MM.1S (cell line): ENCODE data around the gene TMEM178B.

Experiments
- DNase-seq: peaks from one replicate; pipeline ENCODE4 v3.0.0-alpha.2; 2015
- H2AFZ ChIP-seq: fragments of 300-600 bp; sonication (generic); 2 replicates; pipeline ENCODE4 v1.6.0; 2016; ENCODE audit warnings: antibody characterized with exemption, low read length
- H3F3A ChIP-seq: fragments of 300-600 bp; sonication (generic); 2 replicates; pipeline ENCODE4 v1.6.1; 2016; ENCODE audit warnings: mild to moderate bottlenecking, antibody characterized with exemption, low read length, moderate library complexity, mixed read lengths; ENCODE audit not compliant: insufficient read depth
- H3K27ac ChIP-seq: fragments of 300-600 bp; sonication (generic); 2 replicates; pipeline ENCODE4 v1.5.1; 2016; ENCODE audit warnings: mild to moderate bottlenecking, low read length
- H3K27me3 ChIP-seq: fragments of 300-600 bp; sonication (generic); replicated peaks from 2 replicates; pipeline ENCODE4 v1.6.0; 2016; ENCODE audit warnings: low read length; ENCODE audit not compliant: insufficient read depth
- H3K36me3 ChIP-seq: fragments of 300-600 bp; sonication (generic); replicated peaks from 2 replicates; pipeline ENCODE4 v1.6.1; 2016; ENCODE audit warnings: mild to moderate bottlenecking, low read length, mixed read lengths; ENCODE audit not compliant: insufficient read depth
- H3K4me1 ChIP-seq: fragments of 300-600 bp; sonication (generic); 2 replicates; pipeline ENCODE4 v1.6.1; 2016; ENCODE audit warnings: low read length, mixed read lengths
- H3K4me2 ChIP-seq: fragments of 300-600 bp; sonication (generic); 2 replicates; pipeline ENCODE4 v1.6.0; 2016; ENCODE audit warnings: low read depth, low read length
- H3K4me3 ChIP-seq: fragments of 300-600 bp; sonication (generic); 2 replicates; pipeline ENCODE4 v1.5.1; 2016; ENCODE audit warnings: low read length, mixed read lengths
- H3K79me2 ChIP-seq: fragments of 300-600 bp; sonication (generic); 2 replicates; pipeline ENCODE4 v1.6.1; 2016; ENCODE audit warnings: mixed run types, low read length, mixed read lengths
- H3K9ac ChIP-seq: fragments of 300-600 bp; sonication (generic); 2 replicates; pipeline ENCODE4 v1.6.1; 2016; ENCODE audit warnings: low read length, mixed read lengths
- H3K9me2 ChIP-seq: fragments of 300-600 bp; sonication (generic); replicated peaks from 2 replicates; pipeline ENCODE4 v1.6.1; 2016; ENCODE audit warnings: mild to moderate bottlenecking, low read length, mixed read lengths; ENCODE audit not compliant: insufficient read depth
- H3K9me3 ChIP-seq: fragments of 300-600 bp; sonication (generic); replicated peaks from 2 replicates; pipeline ENCODE4 v1.6.1; 2016; ENCODE audit warnings: mild to moderate bottlenecking, low read length, mixed read lengths; ENCODE audit not compliant: insufficient read depth
- H4K20me1 ChIP-seq: fragments of 300-600 bp; sonication (generic); 2 replicates; pipeline ENCODE4 v1.6.1; 2016; ENCODE audit warnings: mild to moderate bottlenecking, low read length, moderate library complexity, mixed read lengths; ENCODE audit not compliant: insufficient read depth
- EZH2 ChIP-seq: fragments of 300-600 bp; sonication (generic); optimal IDR thresholded peaks from 2 replicates; pipeline ENCODE3; 2017; ENCODE audit warnings: low read depth, mild to moderate bottlenecking, antibody characterized with exemption, low read length, mixed read lengths
- EZH2phosphoT487 ChIP-seq: fragments of 300-600 bp; sonication (generic); IDR thresholded peaks from 2 replicates; pipeline ENCODE4 v1.6.1; 2018; ENCODE audit warnings: antibody characterized with exemption, low read length
- TF ChIP-seq, protein P1 (sequence below): fragments of 300-600 bp; sonication (generic); IDR thresholded peaks from 2 replicates; pipeline ENCODE4 v1.5.1; 2016; ENCODE audit warnings: antibody characterized with exemption, low read length, mixed read lengths

TMEM178B gene

DNA sequence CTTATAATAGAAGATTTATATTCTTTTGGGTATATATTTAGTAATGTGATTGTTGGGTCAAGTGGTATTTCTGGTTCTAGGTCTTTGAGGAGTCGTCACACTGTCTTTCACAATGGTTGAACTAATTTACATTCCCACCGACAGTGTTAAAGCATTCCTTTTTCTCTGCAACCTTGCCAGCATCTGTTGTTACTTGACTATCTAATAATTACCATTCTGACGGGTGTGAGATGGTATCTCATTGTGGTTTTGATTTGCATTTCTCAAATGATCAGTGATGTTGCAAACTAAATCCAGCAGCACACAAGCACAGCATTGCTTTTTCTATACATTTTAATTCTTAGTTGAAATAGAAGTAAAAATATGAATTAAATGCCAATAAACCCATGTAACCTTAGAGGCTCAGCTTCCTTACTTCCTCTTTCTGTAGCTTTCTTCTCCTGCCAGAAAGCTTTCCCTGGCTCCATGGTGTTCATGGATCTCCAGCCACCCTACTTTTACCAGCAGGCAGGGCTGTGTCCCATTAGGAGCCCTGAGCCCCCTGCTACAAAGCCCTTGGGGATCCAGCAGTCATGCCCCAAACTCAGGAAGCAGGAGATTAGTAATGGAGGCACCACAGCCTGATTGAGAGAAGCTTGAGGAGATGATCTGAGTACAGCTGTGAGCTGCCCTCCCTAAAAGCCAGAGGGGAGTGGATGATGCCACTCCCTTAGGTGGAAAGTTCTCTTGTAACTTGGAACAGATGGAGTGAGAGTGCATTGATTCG is 158.6 kb downstream of the TMEM178B start:
- Histone ChIP-seq H3K27me3 (no peaks in the 10 kb centered on the region), H3K9me2 (no peaks in the 10 kb centered on the region), H3F3A (no peaks in the 10 kb centered on the region), H3K27ac (no peak overlapping the region), H3K9me3 (no peaks in the 10 kb centered on the region), H3K4me1 (peaks cover 12% of the 10 kb centered on the region; the same call in 1 of the 2 replicates), H3K4me2 (no peak overlapping the region), H3K9ac (no peak overlapping the region), H2AFZ (no peak overlapping the region), H3K4me3 (no peak overlapping the region), H4K20me1 (no peaks in the 10 kb centered on the region), H3K79me2 (no peaks in the 10 kb centered on the region), H3K36me3 (no peaks in the 10 kb centered on the region)
- no peak for DNase-seq
- TF ChIP-seq EZH2phosphoT487 (no peak), EZH2 (no peak)
- TF ChIP-seq, protein P1, sequence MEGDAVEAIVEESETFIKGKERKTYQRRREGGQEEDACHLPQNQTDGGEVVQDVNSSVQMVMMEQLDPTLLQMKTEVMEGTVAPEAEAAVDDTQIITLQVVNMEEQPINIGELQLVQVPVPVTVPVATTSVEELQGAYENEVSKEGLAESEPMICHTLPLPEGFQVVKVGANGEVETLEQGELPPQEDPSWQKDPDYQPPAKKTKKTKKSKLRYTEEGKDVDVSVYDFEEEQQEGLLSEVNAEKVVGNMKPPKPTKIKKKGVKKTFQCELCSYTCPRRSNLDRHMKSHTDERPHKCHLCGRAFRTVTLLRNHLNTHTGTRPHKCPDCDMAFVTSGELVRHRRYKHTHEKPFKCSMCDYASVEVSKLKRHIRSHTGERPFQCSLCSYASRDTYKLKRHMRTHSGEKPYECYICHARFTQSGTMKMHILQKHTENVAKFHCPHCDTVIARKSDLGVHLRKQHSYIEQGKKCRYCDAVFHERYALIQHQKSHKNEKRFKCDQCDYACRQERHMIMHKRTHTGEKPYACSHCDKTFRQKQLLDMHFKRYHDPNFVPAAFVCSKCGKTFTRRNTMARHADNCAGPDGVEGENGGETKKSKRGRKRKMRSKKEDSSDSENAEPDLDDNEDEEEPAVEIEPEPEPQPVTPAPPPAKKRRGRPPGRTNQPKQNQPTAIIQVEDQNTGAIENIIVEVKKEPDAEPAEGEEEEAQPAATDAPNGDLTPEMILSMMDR = no peak

DNA sequence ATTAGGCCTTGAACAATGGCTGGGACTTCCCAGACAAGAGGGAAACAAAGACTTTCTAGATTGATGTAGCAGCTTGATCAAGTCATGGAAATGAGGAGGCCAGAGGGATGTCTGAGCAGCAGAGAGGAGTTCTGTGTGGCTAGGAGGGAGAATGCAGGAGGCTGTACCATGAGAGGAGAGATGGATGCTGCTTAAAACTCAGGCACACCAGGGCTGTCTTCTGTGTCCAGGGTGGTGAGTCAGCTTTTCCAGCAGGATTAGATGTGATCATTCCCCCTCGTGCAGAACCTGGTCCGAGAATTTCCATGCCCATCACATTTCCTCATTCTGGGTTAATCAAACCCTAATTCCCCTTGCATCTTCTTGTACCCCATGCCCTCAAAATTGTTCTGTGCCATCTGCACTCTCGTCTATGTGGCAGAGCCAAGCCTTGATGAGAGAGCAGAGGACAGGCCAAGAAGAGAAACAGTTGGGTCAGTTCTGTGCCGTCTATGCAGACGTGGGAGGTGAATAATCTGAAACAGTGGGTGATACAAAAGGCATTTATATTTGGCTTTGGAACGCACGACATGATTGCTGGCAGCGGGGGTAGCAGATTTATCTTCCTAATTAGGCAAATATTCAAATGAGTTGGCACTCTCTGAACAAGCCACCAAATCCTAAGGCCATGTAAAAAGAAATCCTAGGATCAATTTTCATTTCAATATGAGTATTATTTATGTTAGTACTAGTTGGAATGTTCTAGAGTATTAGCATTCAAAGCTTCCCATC is 160.7 kb downstream of the TMEM178B start:
- Histone ChIP-seq H2AFZ (no peak overlapping the region), H3K9ac (no peak overlapping the region), H3K9me3 (no peaks in the 10 kb centered on the region), H3K36me3 (no peaks in the 10 kb centered on the region), H3K4me3 (no peak overlapping the region), H3K4me2 (no peak overlapping the region), H3F3A (no peaks in the 10 kb centered on the region), H4K20me1 (no peaks in the 10 kb centered on the region), H3K27ac (no peak overlapping the region), H3K4me1 (peaks cover 12% of the 10 kb centered on the region; the same call in 1 of the 2 replicates), H3K79me2 (no peaks in the 10 kb centered on the region), H3K27me3 (no peaks in the 10 kb centered on the region), H3K9me2 (no peaks in the 10 kb centered on the region)
- TF ChIP-seq, protein P1 = no peak
- TF ChIP-seq EZH2phosphoT487 (no peak), EZH2 (no peak)
- no peak for DNase-seq

DNA sequence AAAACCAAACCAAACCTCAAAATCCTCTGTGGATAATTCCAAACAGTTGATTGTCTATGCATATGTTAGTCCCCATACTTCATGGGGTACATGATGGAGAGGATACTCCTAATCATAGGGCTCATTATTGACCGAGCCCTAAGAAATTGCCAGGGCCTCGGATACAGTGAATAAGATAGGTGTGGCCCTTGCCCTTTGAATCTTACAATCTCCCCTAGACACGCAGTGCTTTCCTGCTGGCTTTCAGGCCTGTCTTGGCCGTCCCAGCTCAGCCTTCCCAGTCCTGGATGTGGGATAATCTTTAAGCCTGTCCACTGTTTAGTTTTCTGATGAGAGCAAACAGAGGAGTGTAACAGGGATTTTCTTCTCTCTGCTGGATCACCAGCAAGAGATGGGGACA is 161.8 kb downstream of the TMEM178B start:
- H3K4me1 ChIP-seq = peaks cover 18% of the 10 kb centered on the region; the same call in 1 of the 2 replicates
- H3K9me2 ChIP-seq = no peaks in the 10 kb centered on the region
- no peak overlapping the region for H3K4me2 ChIP-seq
- no peak overlapping the region for H2AFZ ChIP-seq
- H3K4me3 ChIP-seq = no peak overlapping the region
- no peaks in the 10 kb centered on the region for H4K20me1 ChIP-seq
- TF ChIP-seq, protein P1 = no peak
- TF ChIP-seq EZH2 (no peak), EZH2phosphoT487 (no peak)
- H3K79me2 ChIP-seq = no peaks in the 10 kb centered on the region
- no peak for DNase-seq
- H3K27me3 ChIP-seq = no peaks in the 10 kb centered on the region
- no peaks in the 10 kb centered on the region for H3K9me3 ChIP-seq
- no peak overlapping the region for H3K27ac ChIP-seq
- H3K9ac ChIP-seq = no peak overlapping the region
- H3F3A ChIP-seq = no peaks in the 10 kb centered on the region
- H3K36me3 ChIP-seq = no peaks in the 10 kb centered on the region
